SK-N-MC (cell line): Measurements from ENCODE around the gene HMGN2.

Source experiments
- EZH2 ChIP-seq: fragments of 200-600 bp; sonication (generic); IDR thresholded peaks from one replicate; pipeline ENCODE4 v1.6.1; 2017; ENCODE audit warnings: antibody characterized with exemption
- POLR2AphosphoS5 ChIP-seq: IDR thresholded peaks from 2 replicates; pipeline ENCODE4 v1.6.1; 2012; ENCODE audit warnings: mild to moderate bottlenecking, low read depth, low read length, borderline replicate concordance

DNA sequence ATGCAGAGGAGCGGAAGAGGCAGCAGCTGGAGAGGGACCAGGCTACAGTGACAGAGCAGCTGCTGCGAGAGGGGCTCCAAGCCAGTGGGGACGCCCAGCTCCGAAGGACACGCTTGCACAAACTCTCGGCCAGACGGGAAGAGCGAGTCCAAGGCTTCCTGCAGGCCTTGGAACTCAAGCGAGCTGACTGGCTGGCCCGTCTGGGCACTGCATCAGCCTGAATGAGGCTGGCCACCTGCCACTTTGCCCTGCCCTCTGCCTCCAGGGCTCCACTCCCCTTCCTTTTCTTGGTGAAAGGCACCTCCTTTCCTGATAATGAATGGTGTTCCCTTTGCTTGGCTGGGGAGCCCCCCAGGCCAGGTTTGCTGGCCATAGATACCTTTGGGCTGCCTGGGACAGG is 3.3 kb upstream of the HMGN2 start:
- TF ChIP-seq EZH2 (no peak), POLR2AphosphoS5 (no peak)
